HG03520 (cell line): Measurements from ENCODE around the gene KLF15.

ENCODE experiments used
- ATAC-seq: cut with Tn5 transposase; IDR thresholded peaks from one replicate; pipeline ENCODE4 v1.9.1; 2021; ENCODE audit warnings: mild to moderate bottlenecking, moderate library complexity; ENCODE audit not compliant: unreplicated experiment

KLF15 gene

DNA sequence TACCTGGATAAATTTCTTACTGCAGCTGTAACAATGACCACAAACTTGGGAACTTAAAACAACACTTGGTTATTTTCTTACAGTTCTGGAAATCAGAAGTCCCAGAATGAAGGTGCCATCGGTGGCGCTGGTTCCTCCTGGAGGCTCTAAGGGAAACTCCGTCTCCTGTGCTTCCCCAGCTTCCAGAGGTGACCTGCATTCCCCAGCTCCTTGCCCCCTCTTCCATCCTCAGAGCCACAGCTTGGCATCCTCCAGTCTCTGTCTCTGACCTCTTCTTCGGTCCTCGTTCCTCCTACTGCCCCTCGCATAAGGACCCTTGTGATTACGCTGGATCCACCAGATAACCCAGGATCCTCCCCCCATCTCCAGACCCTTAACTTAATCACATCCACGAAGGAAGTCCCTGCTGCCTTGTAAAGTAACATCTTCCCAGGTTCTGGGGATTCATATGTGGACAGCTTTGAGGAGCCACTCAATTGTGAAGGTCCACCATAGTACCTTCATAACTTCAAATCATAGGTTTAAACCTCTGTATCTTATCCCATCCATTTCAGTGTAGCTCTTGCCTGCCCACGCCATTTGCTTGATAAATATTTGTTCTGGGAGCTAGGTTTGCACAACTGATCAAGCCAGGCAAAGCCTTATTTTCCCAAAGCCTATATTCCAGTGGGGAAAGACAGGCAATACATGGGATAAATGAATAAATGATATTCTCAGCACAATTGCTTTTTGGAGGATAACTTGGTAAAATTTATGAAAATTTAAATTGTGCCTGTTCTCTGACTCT, 34.8 kb downstream of the KLF15 start:
- no peak for ATAC-seq

DNA sequence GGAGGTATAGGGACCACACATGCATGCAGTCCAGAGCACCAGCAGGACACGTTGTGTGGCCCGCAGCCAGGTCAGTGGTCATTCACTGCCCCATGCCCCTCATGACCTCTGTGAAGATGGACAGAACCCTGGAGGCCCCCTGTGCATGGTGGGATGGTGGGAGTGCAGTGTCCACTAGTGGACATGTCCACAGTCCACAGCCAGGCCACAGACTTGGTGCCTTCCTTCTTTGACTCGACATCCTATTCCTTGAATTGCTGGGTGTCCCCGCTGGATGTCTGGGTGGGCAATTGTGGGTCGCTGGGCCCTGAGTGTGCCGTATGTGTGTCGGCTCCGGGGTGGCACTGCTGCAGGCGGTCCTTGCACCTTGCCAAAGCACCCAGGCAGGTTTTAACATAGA, 35.7 kb downstream of the KLF15 start:
- ATAC-seq = no peak

DNA sequence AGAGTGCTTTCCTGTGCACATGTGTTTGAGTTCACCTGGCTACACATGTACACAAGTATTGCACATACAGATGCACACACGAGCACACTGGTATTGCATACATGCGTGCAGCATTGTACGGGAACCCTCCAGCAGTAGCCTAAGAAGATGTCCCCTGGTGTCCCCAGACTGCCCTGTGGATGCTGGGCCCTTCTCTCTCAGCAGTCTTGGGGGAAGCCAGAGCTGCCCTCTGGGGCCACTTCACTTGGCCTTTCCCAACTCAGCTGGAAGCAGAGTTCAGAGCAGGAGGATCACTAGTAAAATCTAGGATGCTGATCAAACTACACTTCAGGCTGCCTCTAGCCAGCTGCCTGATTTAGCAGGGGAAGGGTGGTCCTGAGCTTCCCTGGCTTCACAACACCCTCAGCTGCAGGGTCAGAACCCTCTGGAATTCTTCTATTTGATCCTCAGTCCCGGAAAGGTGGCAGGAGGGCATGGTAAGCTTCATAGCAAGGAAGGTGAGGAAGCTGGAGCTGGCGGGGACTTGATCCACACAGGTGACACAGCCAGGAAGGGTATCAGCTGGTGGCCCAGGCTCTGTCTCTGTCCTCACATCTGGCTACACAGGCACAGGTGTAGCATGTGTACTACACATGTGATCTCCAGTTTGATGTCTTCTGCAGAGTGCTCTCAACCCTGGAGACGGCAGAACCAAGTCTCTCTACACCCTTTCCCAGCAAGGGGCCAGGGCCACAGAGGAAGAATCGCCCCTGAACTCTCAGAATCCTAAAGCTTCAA, 36.5 kb downstream of the KLF15 start:
- ATAC-seq = no peak

DNA sequence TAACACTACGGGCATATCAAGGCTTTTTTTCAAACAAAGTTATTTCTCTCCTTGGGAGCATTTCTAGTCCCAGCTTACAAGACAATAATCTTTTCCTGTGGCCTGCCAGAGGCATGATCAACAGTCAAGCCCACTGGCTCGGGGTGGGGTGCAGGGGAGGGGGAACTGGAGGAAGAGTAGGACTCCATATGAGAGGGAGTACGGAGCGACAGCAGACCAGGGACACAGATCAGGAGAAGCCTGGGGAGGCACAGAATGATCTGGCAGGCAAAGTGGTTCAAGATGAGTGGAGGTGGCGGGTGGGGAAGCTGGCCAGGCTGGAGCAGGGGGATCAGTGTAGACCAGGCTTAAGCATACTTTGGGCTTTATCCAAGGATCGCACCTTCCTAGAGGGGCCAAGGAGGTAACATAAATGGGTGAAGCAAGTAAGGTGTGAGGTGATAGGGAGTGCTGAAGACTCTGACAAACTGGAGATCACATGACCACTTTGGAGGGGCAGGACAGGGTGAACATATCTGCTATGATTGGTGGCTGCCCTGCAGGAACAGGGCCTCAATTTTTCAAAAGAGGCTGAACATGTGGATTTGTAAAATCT, 37.4 kb downstream of the KLF15 start:
- ATAC-seq = no peak

DNA sequence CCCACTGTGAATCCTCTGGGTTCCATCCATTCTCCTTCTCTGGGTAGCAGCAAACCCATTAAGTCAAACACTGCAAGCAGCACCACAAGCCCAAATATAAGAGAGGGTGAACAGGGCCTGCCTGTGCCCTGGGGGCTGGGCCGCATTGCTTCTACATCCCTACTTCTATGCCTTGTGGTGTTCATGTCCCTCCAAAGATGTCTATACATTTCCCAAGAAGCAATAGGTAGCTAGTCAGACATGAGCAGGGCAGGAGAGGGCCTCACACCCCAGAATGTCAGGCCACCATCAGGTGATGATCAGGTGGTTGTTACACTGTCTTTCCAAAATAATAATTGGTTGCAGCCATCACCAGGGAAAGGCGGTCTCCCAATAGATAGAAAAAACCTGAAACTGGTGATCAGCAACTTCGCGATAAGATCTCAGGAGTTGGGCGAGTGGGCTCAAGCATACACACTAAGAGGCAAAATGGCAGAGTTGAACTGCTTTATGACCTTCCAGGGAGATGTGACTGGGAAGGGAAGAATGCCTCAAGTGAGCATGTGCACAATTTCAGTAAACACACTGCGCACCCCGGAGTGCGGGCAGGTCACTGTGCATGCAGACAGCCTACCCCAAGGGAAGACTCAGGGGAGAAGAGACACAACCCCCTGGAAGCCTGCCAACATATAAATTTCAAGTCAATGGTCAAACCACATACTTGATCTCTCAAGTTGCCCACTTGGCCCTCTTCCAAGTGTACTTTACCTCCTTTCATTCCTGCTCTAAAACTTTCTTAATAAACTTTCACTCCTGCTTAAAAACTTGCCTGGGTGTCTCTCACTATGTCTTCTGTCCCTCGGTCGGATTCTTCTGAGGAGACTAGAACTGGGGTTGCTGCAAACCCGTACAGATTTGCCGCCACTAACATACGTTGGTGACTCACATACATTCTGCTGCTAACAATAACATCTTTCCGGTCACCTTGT, 39.9 kb downstream of the KLF15 start:
- ATAC-seq = no peak

DNA sequence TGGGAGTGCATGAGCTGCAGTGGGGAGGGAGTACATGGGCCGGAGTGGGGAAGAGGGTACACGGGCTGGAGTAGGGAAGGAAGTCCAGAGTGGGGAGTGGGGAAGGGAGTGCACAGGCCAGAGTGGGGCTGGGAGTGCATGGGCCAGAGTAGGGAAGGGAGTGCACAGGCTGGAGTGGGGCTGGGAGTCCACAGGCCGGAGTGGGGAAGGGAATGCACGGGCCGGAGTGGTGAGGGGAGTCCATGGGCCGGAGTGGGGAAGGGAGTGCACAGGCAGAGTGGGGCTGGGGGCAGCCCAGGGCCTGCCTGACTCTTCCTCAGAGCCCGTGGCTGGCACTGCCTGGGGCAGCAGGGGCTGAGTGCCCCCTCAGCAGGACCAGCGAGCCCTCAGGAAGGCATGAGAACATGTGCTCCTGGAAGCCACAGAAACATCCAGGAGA, 40.7 kb downstream of the KLF15 start:
- no peak for ATAC-seq

DNA sequence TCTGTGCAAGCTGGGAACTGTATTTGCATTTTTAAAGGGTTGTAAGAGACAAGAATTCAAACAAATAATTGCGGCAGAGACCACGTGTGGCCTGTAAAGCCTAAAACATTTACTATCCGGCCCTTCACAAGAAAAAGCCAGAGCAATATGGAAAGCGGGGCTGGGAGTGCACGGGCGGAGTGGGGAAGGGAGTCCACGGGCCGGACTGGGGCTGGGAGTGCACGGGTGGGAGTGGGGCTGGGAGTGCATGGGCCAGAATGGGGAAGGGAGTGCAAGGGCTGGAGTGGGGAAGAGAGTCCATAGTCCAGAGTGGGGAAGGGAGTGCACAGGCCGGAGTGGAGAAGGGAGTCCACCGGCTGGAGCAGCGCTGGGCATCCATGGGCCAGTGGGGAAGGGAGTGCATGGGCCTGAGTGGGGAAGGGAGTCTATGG, 41.2 kb downstream of the KLF15 start:
- no peak for ATAC-seq

DNA sequence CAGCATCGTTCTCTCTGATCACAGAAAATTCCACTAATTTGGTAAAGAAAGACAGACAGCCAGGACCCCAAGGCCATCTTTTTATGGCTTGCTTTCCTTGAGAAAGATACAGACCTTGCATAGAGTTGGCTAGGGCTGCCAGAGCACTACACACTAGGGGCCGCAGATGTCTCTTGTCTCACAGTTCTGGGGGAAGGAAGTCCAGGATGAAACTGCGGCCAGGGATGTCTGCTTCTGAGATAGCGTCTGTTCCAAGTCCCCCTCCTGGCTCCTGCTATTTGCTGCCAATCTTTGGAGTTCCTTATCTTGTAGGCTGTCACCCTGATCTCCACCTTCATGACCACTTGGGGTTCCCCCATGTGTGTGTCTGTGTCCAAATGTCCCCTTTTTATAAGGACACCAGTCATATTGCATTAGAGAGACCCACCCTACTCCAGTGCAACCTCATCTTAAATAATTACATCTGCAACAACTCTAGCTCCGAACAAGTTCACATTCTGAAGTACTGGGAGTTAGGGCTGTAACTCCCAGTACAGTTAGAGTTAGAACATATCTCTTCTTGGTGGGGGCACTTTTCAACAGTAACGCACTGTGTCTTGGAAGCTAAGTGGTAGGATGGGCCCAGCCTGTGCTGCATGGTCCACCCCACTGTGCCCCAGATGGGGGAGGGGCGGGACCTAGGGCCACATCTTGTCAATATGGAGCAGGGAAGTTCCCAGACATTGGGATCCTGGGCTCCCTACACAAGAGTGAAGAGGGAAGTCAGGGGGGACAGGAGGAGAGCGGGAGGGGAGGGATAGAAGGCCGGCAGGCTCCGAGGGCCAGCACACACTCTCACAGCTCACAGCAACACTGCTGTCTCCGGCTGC, 42.2 kb downstream of the KLF15 start:
- ATAC-seq = no peak

DNA sequence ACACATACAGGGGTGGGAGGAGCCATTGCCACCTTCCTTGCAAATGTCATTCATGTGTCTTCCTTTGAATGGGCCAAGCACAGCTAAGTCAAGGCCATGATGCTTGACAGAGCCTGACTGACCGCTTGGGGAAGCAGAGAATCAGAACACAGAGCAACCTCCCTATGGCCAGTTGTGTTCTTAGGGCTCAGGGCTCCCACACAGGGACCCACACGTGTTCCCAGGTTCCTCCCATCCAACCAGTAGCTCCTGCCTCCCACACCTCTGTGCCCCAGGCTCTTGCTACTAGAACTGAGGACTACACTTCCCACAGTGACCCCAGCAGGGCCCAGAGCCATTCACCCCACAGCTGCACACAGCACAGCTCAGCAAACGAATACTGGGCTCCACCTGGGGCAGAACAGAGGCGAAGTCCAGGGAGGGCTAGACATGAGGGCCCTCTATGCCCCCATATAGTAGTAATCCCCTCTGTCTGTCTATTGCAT, 42.9 kb downstream of the KLF15 start:
- no peak for ATAC-seq

DNA sequence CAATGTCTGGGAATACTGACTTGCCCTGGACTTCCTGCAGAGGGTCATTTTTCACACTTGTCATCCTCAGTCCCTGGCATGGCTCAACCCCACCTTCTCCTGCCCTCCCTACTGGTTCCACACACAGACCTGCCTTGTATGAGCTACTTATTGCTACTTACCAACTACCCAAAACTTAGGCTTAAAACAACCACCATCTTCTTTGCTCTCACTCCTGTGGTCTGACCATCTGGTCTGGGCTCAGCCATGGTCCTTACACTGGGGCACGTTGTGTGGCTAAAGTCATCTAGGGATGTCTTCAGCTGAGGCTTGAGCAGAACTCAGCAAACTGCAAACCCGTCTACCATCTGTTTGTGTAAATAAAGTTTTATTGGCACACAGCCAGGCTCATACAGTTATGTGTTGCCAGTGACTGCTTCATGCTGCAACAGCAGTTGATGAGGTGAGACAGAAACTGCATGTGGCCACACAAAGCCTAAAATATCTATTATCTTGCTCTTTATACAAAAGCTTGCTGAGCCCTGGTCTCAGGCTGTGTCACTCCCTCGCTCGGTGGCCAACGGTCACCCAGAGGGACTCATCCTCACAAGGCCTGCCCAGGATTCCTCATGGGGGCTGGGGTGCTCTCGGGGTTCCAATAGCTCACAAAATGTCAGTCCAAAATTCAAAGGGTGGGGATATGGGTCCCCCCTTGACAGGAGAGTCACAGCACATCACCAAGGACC, 43.5 kb downstream of the KLF15 start:
- no peak for ATAC-seq

DNA sequence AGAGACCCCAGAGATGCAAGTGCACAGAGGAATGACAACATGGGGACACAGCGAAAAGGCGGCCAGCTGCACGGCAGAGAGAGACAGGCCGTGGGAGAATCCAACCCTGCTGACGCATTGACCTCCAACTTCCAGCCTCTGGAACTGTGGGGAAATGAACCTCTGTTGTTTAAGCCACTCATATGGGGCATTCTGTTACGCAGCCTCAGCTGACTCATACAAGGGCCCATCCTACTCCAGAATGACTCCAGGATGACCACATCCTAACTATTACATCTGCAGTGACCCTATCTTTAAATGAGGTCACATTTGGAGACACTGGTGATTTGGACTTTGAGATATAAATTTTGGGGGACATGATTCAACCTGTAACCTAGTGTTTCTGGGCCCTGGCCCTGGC, 44.0 kb downstream of the KLF15 start:
- ATAC-seq = no peak

DNA sequence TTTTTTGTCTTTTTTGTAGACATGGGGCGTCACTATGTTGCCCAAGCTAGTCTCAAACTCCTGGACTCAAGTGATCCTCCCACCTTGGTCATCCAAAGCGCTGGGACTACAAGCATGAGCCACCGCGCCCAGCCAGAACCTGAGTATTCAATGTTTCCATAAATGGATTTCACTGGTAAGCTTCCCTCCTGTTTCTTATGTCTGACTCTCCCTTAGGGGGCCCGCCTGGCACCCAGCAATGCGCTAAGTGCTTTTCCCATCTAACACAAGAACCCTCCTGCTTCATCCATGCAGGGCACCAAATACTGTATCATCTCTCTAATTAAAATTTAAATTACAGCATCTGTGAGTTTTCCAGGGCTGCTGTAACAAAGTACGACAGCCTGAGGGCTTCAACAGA, 44.9 kb downstream of the KLF15 start:
- no peak for ATAC-seq

DNA sequence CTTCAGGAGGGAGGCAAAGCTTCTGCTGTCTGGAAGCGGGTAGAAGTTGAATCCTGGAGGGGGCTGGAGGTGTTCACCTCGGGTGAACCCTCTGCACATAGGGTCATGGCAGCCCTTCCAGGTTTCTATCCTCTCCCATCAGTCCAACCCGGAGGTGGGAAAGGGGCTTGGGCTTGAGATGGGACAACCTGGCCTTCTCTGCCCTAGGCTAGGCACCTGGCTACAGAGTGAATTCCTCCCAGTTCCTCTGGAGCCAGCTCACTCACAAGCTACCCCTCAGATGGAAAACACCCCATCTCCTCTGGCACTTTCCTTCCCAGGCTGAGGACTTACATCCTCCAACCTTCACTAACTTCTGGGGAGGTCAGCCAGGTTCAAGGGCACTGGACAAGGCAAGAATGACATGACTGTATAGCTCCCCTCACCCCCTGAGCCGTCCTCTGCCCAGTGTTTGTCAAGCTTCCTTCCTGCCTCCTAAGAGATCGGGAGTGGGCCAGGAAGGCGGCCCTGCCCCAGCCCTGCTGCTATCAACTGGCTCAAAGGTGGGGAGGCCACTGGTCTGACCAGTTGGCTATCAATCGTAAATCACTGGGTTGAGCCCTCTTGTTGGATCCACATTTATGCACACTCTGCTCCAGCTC, 45.8 kb downstream of the KLF15 start:
- no peak for ATAC-seq

DNA sequence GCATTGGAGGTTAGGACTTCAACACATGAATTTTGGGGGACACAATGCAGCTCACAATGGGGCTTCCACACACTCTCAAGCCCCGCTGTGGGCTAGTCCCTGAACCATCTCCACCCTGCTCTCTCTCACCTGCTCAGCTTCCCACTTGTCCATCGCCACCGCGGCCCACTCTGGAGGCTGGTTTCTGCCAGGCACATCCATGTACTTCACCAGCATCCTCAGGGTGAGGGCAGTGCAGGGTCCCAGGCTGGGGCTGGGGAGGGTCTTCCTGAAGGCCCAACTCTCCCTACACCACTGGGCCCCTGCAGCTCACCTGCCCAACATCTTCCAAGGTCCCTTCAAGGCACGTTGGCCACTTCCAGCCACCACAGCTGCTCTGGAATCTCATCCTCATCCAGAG, 46.4 kb downstream of the KLF15 start:
- no peak for ATAC-seq

DNA sequence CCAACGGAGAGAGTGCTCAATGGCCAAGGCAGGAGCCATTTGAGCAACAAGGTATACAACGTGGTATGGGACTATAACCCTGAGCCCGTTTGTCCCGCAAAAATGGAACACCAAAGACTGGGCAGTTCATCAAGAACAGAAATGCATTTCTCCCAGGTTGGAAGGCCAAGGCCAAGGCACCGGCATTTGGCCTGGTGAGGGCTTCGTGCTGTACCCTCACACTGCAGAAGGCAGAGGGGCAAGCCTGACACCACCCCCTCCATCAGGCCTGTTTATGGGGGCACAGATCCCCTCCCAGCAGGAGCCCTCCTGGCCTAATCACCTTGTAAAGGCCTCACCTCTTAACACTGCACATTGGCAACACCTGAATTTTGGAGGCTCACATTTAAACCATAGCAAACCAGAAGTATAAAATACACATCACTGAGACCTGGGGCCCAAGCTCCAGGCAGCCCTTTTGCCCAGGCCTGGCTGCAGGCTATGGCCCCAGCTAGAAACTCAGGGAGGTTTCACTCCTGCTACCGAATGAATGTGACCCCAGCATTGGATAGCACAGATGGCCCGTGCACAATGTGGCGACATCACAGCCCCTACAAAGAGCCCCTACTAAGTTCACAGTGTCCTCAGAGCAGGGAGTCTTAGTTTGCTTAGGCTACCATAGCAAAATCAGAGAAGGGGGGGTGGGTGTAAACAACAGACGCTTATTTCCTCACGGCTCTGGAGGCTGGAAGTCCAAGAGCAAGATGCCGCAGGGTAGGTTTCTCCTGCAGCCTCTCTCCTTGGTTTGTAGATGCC, 47.1 kb downstream of the KLF15 start:
- no peak for ATAC-seq

DNA sequence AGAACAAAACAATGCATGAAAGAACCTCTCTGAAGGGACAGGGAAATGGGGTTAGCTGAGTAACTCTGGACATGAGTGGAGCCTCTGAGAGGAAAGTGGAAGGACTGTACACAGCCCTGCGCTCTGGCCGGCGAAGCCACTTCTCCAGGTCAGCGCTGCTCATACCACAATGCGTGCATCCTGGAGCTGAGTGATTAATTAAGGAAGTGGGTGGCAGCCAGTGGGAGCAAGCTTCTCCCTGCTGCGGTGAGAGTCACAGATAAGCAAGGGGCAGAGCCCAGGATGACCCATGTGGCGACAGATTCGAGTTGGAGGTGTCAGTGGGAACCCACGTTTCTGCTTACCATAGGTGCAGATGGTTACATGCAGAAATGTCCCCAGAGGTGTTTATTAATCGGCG, 48.0 kb downstream of the KLF15 start:
- ATAC-seq = no peak

DNA sequence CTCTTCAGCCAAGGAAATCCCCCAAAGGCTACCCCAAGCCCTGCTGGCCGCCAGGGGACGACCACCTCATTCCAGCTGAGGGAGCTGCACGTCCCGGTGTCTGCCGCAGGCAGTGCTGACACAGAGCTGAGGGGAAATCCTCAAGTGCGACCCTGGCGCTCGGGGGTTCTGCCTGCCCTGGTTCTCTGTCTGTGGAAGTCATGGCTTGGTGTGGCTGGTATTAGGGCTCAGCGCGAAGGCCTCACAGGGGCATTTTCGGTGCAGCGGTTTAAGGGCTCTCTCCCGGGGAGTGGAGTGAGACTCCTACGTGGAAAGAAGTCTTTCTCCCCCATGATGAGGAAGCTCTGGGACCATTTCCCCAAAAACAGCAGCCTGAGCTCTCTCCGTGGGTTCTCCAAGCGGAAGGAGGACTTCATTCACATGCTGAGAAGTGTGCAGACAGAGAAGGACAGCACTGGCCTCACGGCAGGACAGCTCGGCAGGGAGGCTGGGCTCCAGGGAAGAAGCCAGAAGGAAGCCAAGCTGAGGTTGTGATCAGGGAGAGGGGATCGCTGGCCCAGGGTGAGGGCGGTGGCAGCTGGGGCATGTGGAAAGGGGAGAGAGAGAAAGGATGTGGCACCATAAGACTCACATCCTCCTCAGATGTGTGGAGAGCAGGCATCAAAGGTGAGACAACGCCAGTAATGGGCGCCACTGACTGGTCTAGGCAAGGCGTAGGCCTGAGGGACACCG, 48.6 kb downstream of the KLF15 start:
- ATAC-seq = no peak
